DND-41 (cell line): ENCODE data around the gene MEIOC.
A peak's percentile ranks its signal among the peaks of the same experiment; 100 is the strongest.

ENCODE experiments used
- ATAC-seq: fragments of 200-7000 bp; cut with Tn5 transposase; 3 replicates; pipeline ENCODE4 v1.9.1; 2021; ENCODE audit warnings: low read depth; ENCODE audit not compliant: insufficient read depth
- DNase-seq: peaks from one replicate; pipeline ENCODE4 v3.0.0-alpha.2; 2020
- H2AFZ ChIP-seq: 2 replicates; pipeline ENCODE4 v1.6.0; 2012; ENCODE audit warnings: low read depth, low read length
- H3K27ac ChIP-seq: 2 replicates; pipeline ENCODE4 v1.5.1; 2012; ENCODE audit warnings: low read length, inconsistent platforms
- H3K27me3 ChIP-seq: fragments of 200-600 bp; sonication (generic); 2 replicates; pipeline ENCODE4 v1.6.0; 2012; ENCODE audit warnings: low read length, mild to moderate bottlenecking, inconsistent platforms; ENCODE audit not compliant: insufficient read depth, poor library complexity
- H3K36me3 ChIP-seq: 2 replicates; pipeline ENCODE4 v1.5.1; 2012; ENCODE audit warnings: low read length, inconsistent platforms; ENCODE audit not compliant: insufficient read depth
- H3K4me1 ChIP-seq: 2 replicates; pipeline ENCODE4 v1.5.1; 2012; ENCODE audit warnings: mild to moderate bottlenecking, low read length; ENCODE audit not compliant: insufficient read depth
- H3K4me2 ChIP-seq: 2 replicates; pipeline ENCODE4 v1.6.0; 2012; ENCODE audit warnings: mild to moderate bottlenecking, moderate library complexity, low read length, inconsistent platforms; ENCODE audit not compliant: insufficient read depth
- H3K4me3 ChIP-seq, 2 experiments: fragments of 200-600 bp in 1 of 2; shearing (Covaris generic) in 1 of 2; 2 replicates each; pipeline ENCODE4 v1.5.1; 2012 to 2016; ENCODE audit warnings: inconsistent platforms in 2 of 2, low read length in 2 of 2, mild to moderate bottlenecking in 2 of 2, low read depth in 1 of 2, moderate library complexity in 1 of 2
- H3K79me2 ChIP-seq: 2 replicates; pipeline ENCODE4 v1.6.0; 2012; ENCODE audit warnings: low read length, inconsistent platforms; ENCODE audit not compliant: insufficient read depth
- H3K9ac ChIP-seq: 2 replicates; pipeline ENCODE4 v1.6.0; 2012; ENCODE audit warnings: low read depth, mild to moderate bottlenecking, inconsistent platforms, low read length, moderate library complexity
- H3K9me3 ChIP-seq: 2 replicates; pipeline ENCODE4 v1.5.1; 2012; ENCODE audit warnings: low read length, moderate library complexity, mild to moderate bottlenecking, inconsistent platforms; ENCODE audit not compliant: insufficient read depth, severe bottlenecking
- H4K20me1 ChIP-seq: 2 replicates; pipeline ENCODE4 v1.6.0; 2012; ENCODE audit warnings: low read length; ENCODE audit not compliant: insufficient read depth
- EZH2 ChIP-seq: IDR thresholded peaks from 3 replicates; pipeline ENCODE4 v1.6.1; 2012; ENCODE audit warnings: borderline replicate concordance, low read depth, mild to moderate bottlenecking, moderate library complexity, low read length, inconsistent platforms; ENCODE audit not compliant: severe bottlenecking
- TF ChIP-seq, protein P1 (sequence below): IDR thresholded peaks from 2 replicates; pipeline ENCODE4 v1.5.1; 2012; ENCODE audit warnings: borderline replicate concordance, low read length, moderate library complexity, mild to moderate bottlenecking; ENCODE audit not compliant: poor library complexity, severe bottlenecking; ENCODE audit errors: extremely low read depth

MEIOC gene

DNA sequence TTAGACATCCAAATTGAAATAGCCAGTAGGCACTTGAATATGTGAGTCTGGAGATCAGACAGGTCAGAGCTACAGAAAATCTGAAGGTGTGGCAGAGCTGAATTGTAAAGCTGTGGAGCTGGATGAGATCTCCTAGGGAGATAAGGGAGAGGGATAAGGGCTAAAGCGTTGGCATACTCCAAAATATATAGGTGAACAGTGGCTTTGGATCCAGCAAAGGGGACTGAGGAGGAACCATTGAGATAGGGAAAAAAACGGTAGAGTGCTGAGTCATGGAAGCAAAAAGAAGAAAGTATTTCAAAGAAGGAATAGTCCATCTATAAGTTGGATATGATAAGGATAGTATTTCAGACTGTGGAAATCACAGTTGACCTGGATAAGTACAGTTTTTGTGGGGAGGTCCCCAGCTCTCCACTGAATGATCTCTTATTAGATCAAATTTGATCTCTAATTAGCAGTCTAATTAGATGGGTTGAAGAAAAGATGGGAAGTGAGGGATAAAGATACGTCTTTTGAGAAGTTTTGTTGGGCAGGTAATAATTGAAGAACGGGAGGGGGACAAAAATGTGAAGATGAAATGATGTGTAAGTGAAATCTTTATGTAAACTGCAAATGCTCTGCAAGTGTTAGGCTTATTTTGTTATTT, 51.6 kb downstream of the MEIOC start:
- Histone ChIP-seq H4K20me1 (no peaks in the 10 kb centered on the region), H2AFZ (peak overlapping the region; percentile 95), H3K9ac (peak overlapping the region; percentile 82), H3K4me2 (peak overlapping the region; percentile 97), H3K36me3 (no peaks in the 10 kb centered on the region; the same call in 1 of the 2 replicates), H3K27me3 (no peaks in the 10 kb centered on the region), H3K4me3 (peak overlapping the region; percentile 60 to 95; a peak in 3 of 4 replicates), H3K79me2 (peaks cover 26% of the 10 kb centered on the region), H3K4me1 (peaks cover 27% of the 10 kb centered on the region), H3K9me3 (no peaks in the 10 kb centered on the region), H3K27ac (peak overlapping the region; percentile 94)
- ATAC-seq (no peak), DNase-seq (no peak)
- no peak for TF ChIP-seq EZH2
- TF ChIP-seq, protein P1, sequence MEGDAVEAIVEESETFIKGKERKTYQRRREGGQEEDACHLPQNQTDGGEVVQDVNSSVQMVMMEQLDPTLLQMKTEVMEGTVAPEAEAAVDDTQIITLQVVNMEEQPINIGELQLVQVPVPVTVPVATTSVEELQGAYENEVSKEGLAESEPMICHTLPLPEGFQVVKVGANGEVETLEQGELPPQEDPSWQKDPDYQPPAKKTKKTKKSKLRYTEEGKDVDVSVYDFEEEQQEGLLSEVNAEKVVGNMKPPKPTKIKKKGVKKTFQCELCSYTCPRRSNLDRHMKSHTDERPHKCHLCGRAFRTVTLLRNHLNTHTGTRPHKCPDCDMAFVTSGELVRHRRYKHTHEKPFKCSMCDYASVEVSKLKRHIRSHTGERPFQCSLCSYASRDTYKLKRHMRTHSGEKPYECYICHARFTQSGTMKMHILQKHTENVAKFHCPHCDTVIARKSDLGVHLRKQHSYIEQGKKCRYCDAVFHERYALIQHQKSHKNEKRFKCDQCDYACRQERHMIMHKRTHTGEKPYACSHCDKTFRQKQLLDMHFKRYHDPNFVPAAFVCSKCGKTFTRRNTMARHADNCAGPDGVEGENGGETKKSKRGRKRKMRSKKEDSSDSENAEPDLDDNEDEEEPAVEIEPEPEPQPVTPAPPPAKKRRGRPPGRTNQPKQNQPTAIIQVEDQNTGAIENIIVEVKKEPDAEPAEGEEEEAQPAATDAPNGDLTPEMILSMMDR, result no peak

DNA sequence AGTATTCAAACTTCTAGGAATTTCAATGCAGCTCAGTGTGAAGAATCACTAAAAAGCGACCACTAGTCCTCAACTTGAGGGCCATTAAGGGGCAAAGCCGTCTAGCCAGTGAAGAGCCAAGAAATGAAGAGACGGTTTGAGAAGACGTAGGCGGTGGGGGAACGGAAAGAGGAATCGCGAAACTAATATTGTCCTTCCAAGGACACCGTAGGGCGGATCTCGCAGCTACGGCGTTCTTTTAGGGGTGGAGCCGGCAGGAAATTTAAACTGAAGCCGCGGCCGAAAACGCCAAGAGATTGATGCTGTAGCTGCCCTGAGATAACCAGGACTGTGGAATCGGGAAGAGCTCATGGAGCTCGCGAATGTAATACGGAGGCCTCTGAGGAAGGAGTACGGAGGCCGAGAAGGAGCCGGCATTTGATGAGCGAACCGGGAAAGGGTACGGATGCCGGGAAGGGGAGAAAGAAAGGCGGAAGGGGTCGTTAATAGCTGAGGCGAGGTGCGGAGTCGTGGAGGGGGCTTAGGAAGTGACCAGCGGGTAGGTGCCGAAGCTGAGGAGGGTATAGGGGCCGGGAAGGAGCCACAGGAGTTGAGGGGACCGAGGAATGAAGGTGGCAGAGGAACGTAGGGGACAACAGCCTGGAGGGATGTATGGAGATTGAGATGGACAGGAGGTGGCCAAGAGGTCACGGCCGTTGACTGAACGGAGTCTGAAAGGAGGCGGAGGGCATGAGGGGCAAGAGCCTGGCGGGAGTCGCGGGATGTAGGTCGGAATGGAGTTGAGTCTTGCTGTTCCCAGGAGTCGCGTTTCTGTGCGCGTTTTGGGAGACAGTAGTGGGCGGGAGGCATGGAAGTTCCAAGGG, 52.4 kb downstream of the MEIOC start, which contains the start of gene DBF4B:
DBF4B (plus strand) TSS at position 265 of the 863 bp plus-strand sequence; CDS start at position 421, 156 bp downstream.
- H3K36me3 ChIP-seq, result peaks cover 3% of the 10 kb centered on the region
- H3K4me1 ChIP-seq, result peaks cover 27% of the 10 kb centered on the region
- peak within 1 kb of the TSS; percentile 60 to 95 for H3K4me3 ChIP-seq
- H3K27me3 ChIP-seq, result no peaks in the 10 kb centered on the region
- ATAC-seq (peak; percentile 87), DNase-seq (peak; percentile 87)
- H4K20me1 ChIP-seq, result no peaks in the 10 kb centered on the region
- H2AFZ ChIP-seq, result peak within 1 kb of the TSS; percentile 95
- peak within 1 kb of the TSS; percentile 94 for H3K27ac ChIP-seq
- H3K9ac ChIP-seq, result peak within 1 kb of the TSS; percentile 82
- peak within 1 kb of the TSS; percentile 97 for H3K4me2 ChIP-seq
- no peaks in the 10 kb centered on the region for H3K9me3 ChIP-seq
- no peak for TF ChIP-seq EZH2
- TF ChIP-seq, protein P1, result no peak
- H3K79me2 ChIP-seq, result peaks cover 26% of the 10 kb centered on the region

DNA sequence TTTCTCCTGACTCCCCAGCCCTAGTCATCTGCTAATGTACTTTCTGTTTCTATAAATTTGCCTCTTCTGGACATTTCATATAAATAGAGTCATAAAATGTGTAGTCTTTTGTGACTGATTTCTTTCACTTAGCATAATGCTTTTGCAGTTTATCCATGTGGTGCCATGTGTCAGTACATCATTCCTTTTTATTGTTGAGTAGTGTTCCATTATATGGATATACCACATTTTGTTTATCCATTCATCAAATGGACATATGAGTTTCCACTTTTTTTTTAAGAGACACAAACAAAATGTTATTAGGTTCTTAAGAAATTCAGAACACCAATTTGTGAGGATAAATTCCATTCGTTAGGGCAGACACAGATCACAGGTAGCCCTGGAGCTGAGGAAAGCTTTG, 63.2 kb downstream of the MEIOC start:
- no peak for DNase-seq
- Histone ChIP-seq H3K4me2 (no peak overlapping the region), H3K79me2 (no peaks in the 10 kb centered on the region; the same call in 1 of the 2 replicates), H3K4me3 (no peak overlapping the region), H3K9me3 (no peaks in the 10 kb centered on the region), H3K4me1 (no peaks in the 10 kb centered on the region), H3K36me3 (peaks cover 36% of the 10 kb centered on the region), H3K9ac (no peak overlapping the region), H4K20me1 (no peaks in the 10 kb centered on the region), H3K27me3 (no peaks in the 10 kb centered on the region), H3K27ac (no peak overlapping the region), H2AFZ (no peak overlapping the region)
- TF ChIP-seq EZH2, result no peak
- TF ChIP-seq, protein P1, result no peak
- ATAC-seq, result no peak
